Lung (tissue), 12 donors: ENCODE results near the gene EHD1. TPM values are rescaled to one million over a fixed set of nuclear protein-coding genes. Genes with fewer than 3 reads are reported as not detected.

Source experiments
- ATAC-seq: fragments of 200-7000 bp; cut with Tn5 transposase; one replicate; pipeline ENCODE4 v1.9.1; 2020; ENCODE audit warnings: moderate number of reproducible peaks; ENCODE audit not compliant: insufficient read depth, low FRiP score
- DNase-seq, 3 donors: peaks; one replicate each; pipeline ENCODE4 v3.0.0-alpha.2; 2013 to 2017
- H3K27ac ChIP-seq, 2 donors: one replicate each; pipeline ENCODE4 v1.5.1; 2013; ENCODE audit warnings: mild to moderate bottlenecking in 2 of 2, moderate library complexity in 2 of 2, control low read depth in 1 of 2, inconsistent platforms in 1 of 2, low read depth in 1 of 2, low read length in 1 of 2
- H3K27me3 ChIP-seq, 3 donors: one replicate each; pipeline ENCODE4 v1.5.1; 2013; ENCODE audit warnings: low read length in 2 of 3; ENCODE audit not compliant: control insufficient read depth in 3 of 3, insufficient read depth in 3 of 3
- H3K36me3 ChIP-seq, 4 donors: one replicate each; pipeline ENCODE4 v1.5.1; 2013; ENCODE audit warnings: low read length in 4 of 4, mild to moderate bottlenecking in 1 of 4, moderate library complexity in 1 of 4; ENCODE audit not compliant: control insufficient read depth in 4 of 4, insufficient read depth in 4 of 4
- H3K4me1 ChIP-seq, 5 donors: one replicate each; pipeline ENCODE4 v1.5.1; 2013; ENCODE audit warnings: low read length in 5 of 5, mild to moderate bottlenecking in 2 of 5, moderate library complexity in 1 of 5; ENCODE audit not compliant: control insufficient read depth in 5 of 5, insufficient read depth in 5 of 5
- H3K4me3 ChIP-seq: one replicate; pipeline ENCODE4 v1.5.1; 2013; ENCODE audit warnings: mild to moderate bottlenecking, control low read depth, moderate library complexity
- H3K9ac ChIP-seq, 2 donors: one replicate each; pipeline ENCODE4 v1.5.1; 2013; ENCODE audit warnings: low read length in 2 of 2, control low read depth in 1 of 2; ENCODE audit not compliant: insufficient read depth in 1 of 2
- H3K9me3 ChIP-seq, 4 donors: one replicate each; pipeline ENCODE4 v1.5.1; 2013; ENCODE audit warnings: low read length in 3 of 4, mild to moderate bottlenecking in 1 of 4, moderate library complexity in 1 of 4; ENCODE audit not compliant: control insufficient read depth in 4 of 4, insufficient read depth in 3 of 4
- WGBS, 2 donors: extraction: QIAGEN DNeasy Blood & Tissue Kit; methylation state at CpG; one replicate each; pipeline ENCODE4 v1.1.7; 2013; 5-methylcytosine and 5-hydroxymethylcytosine counted together
- polyA plus RNA-seq, 2 donors: library from polyadenylated mRNA; stranded (reverse); fragments of 200-250 nt; gene quantifications; one replicate each; pipeline ENCODE4 v1.2.1, GENCODE V29; 2013
- total RNA-seq, 2 donors: library from RNA; depleted of rRNA in 1 of 2; stranded (reverse); fragments of >200 nt in 1 of 2; gene quantifications; one replicate each; pipeline ENCODE4 v1.2.1, GENCODE V29; 2014 to 2021
- TF ChIP-seq, protein P1 (sequence below): IDR thresholded peaks from 2 replicates; pipeline ENCODE4 v1.5.1; 2012; ENCODE audit warnings: mild to moderate bottlenecking; ENCODE audit errors: control extremely low read depth, extremely low read depth
- donor health status: control.
- donor health status: control.
- donor health status: Bipolar disorder and iron deficiency.
- donor health status: healthy.
- donor health status: DM: yes; HTN: yes; CAD: no.

EHD1 gene
- total and polyA plus RNA-seq, 4 donors, result 42.1 to 144 (median 105) TPM

DNA sequence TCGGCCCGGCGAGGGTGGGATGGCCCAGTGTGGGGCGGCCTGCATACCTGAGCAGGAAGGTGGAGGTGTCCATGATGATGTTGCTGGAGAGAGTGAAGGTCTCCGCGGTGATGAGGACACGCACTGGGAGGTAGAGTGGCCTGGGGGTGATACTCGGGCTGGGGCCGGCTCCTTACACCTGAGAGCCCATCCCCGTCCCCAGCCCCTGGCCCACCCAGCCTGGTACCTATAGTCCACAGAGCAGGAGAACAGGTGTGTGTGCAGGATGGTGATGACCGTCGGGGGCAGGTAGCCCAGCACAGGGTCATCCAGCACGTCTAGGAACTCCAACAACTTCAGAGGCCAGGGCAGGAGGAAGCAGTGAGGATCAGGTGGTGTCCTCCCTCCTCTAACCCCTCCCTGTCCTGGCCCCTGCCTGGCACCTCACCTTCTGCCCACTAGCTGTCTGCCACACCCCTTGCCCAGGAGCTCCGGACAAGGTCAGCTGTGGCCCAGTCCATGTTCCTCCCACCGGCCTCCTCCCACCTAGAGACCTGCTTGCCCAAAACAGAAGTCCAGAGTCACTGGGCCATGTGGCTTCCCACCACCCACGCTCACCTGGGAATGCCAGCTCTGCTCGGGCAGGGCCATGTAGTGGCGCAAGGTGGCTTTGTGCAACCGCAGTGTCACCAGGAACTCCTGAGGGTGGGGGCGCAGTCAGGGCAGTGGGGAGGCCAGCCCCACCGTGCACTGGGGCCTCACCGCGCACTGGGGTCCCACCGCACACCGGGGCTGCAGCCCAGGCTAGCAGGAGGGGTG is 27.3 kb upstream of the EHD1 start:
- no peak overlapping the region for H3K27ac ChIP-seq
- no peak overlapping the region for H3K4me3 ChIP-seq
- 94 to 95% methylated on average over 25 of the region's 25 CpGs for WGBS, 2 donors
- TF ChIP-seq, protein P1, sequence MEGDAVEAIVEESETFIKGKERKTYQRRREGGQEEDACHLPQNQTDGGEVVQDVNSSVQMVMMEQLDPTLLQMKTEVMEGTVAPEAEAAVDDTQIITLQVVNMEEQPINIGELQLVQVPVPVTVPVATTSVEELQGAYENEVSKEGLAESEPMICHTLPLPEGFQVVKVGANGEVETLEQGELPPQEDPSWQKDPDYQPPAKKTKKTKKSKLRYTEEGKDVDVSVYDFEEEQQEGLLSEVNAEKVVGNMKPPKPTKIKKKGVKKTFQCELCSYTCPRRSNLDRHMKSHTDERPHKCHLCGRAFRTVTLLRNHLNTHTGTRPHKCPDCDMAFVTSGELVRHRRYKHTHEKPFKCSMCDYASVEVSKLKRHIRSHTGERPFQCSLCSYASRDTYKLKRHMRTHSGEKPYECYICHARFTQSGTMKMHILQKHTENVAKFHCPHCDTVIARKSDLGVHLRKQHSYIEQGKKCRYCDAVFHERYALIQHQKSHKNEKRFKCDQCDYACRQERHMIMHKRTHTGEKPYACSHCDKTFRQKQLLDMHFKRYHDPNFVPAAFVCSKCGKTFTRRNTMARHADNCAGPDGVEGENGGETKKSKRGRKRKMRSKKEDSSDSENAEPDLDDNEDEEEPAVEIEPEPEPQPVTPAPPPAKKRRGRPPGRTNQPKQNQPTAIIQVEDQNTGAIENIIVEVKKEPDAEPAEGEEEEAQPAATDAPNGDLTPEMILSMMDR, result no peak
- DNase-seq (no peak), ATAC-seq (no peak)
- H3K9ac ChIP-seq, result no peak overlapping the region
- H3K9me3 ChIP-seq, result no peaks in the 10 kb centered on the region
- H3K36me3 ChIP-seq, result peaks cover 10 to 82% (median 20%) of the 10 kb centered on the region in 4 donors
- no peaks in the 10 kb centered on the region for H3K27me3 ChIP-seq
- H3K4me1 ChIP-seq, result no peaks in the 10 kb centered on the region

DNA sequence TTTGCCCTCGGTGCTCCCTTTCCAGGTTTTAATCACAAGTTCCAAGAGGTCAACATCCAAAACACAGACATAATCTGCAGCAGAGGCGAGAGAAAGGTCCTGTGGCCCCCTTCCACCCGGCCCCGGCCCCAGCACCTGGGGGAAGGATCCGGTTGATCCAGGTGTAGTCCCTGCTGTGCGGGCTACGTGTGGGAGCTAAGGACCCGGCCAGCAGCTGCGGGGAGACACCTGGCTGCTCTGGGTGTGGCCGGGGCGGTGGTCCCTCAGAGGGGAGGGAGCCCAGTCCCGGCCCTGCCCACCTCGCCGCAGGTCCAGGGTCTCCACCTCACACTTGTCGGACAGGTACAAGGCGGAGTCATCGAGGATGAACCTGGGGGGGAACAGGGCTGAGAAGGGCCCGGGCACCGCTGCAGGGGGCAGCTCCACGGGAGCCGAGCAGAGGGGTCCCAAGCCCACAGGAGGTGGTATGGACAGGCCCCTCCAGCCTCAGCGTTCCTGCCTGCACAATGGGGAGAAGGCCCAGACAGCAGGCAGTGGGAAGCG is 24.9 kb upstream of the EHD1 start:
- no peaks in the 10 kb centered on the region for H3K4me1 ChIP-seq
- TF ChIP-seq, protein P1, result no peak

DNA sequence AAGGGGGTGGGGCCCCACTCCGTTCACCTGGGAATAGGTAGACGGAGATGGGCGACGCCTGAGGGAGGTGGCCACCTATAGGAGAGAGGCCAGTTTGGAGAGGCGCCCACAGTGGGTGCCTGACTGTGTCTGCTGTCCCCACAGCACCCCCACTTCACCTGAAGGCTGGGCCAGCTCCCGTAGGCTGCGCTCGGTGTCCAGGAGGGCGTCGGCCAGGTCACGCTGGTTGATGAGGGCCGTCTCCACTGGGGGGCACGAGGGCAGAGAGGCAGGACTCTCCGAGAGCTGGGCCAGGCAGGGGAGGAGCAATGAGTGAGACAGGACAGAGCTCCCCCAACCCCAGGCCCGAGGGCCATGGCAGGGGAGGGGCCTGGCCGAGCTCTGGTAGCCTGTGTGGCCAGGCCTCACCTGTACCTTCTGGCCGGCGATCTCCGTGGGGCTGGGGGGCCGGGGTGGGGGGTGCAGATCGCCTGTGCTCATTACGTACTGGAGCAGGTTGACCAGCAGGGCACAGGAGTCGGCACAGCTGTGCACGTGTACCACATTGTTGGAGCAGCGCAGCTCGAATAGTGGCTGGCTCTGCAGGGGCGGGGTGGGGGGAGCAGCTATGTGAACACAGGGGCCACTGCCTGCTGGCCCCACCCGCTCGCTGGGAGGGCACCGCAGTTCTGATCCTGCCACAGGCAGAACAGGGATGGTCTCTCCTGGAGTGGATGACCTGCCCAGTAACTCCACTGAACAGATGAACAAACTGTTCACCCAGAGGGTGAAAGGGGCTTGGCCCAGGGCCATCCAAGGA is 23.9 kb upstream of the EHD1 start:
- no peak overlapping the region for H3K27ac ChIP-seq
- TF ChIP-seq, protein P1, result no peak
- WGBS, 2 donors, result 91 to 95% methylated on average over 30 of the region's 30 CpGs
- DNase-seq (no peak), ATAC-seq (no peak)
- no peak overlapping the region for H3K9ac ChIP-seq
- no peaks in the 10 kb centered on the region for H3K4me1 ChIP-seq
- H3K36me3 ChIP-seq, result peaks cover 10 to 82% (median 27%) of the 10 kb centered on the region in 4 donors
- H3K27me3 ChIP-seq, result no peaks in the 10 kb centered on the region
- no peak overlapping the region for H3K4me3 ChIP-seq
- no peaks in the 10 kb centered on the region for H3K9me3 ChIP-seq

More for the DNA sequence above, 24.9 kb upstream of the EHD1 start:
- Histone ChIP-seq H3K27ac (no peak overlapping the region), H3K4me3 (no peak overlapping the region), H3K9ac (no peak overlapping the region), H3K36me3 (peaks cover 13 to 78% (median 22%) of the 10 kb centered on the region in 4 donors), H3K27me3 (no peaks in the 10 kb centered on the region), H3K9me3 (no peaks in the 10 kb centered on the region)
- DNase-seq (no peak), ATAC-seq (no peak)
- WGBS, 2 donors, result 96 to 97% methylated on average over 23 of the region's 23 CpGs
